GM12878 (cell line): ENCODE results near the gene TM9SF4. TPM values are rescaled to one million over a fixed set of nuclear protein-coding genes. Genes with fewer than 3 reads are reported as not detected.

Experiments used
- ATAC-seq: fragments of 200-7000 bp; cut with Tn5 transposase; 3 replicates; pipeline ENCODE4 v1.9.1; 2020; ENCODE audit warnings: mild to moderate bottlenecking, moderate library complexity
- BruUV-seq: library from RNA; stranded (reverse); fragments of 400-500 nt; replicated peaks from 2 replicates; lab custom pipeline; 2021; lab: Mats Ljungman, UMichigan
- CTCF ChIA-PET: fragments of 300-600 bp; sonication (Branson Sonifier 250); formaldehyde crosslinking; extraction: SDS; loops from one replicate; lab custom pipeline; 2021; ENCODE audit warnings: inconsistent platforms; lab: Yijun Ruan, JAX
- POLR2A ChIA-PET: fragments of 350-600 bp; formaldehyde crosslinking; extraction: SDS; loops from one replicate; lab custom pipeline; 2021; ENCODE audit warnings: inconsistent platforms; lab: Charles Lee
- RAD21 ChIA-PET: fragments of 300-600 bp; sonication (Branson Sonifier 250); formaldehyde crosslinking; loops from one replicate; lab custom pipeline; 2023; ENCODE audit warnings: antibody characterized with exemption; ENCODE audit not compliant: unreplicated experiment; lab: Charles Lee
- SMC1A ChIA-PET: fragments of 300-600 bp; sonication (Branson Sonifier 250); formaldehyde crosslinking; loops from one replicate; lab custom pipeline; 2023; ENCODE audit not compliant: unreplicated experiment, uncharacterized antibody; lab: Charles Lee
- DNase-seq: peaks from one replicate; pipeline ENCODE4 v3.0.0-alpha.2; 2011; ENCODE audit warnings: low read depth, low spot score
- FAIRE-seq: peaks from 3 replicates; lab custom pipeline; 2011; peaks lifted over from hg19 to GRCh38; lab: Jason Lieb, UNC
- H2AFZ ChIP-seq: 2 replicates; pipeline ENCODE4 v1.6.0; 2011; ENCODE audit warnings: low read depth, low read length, control low read depth; ENCODE audit not compliant: control insufficient read depth
- H3K27ac ChIP-seq: 2 replicates; pipeline ENCODE4 v1.5.1; 2011; ENCODE audit warnings: control low read depth; ENCODE audit not compliant: control insufficient read depth, insufficient read depth
- H3K27me3 ChIP-seq, 2 experiments: replicated peaks in 1 of 2; 2 replicates each; pipeline versions ENCODE4 v1.6.0 to v1.6.1; 2011; ENCODE audit warnings: low read length in 1 of 2; ENCODE audit not compliant: control insufficient read depth in 2 of 2, insufficient read depth in 2 of 2
- H3K36me3 ChIP-seq, 2 experiments: 2 replicates each; pipeline ENCODE4 v1.5.1; 2011; ENCODE audit warnings: low read length in 1 of 2; ENCODE audit not compliant: control insufficient read depth in 2 of 2, insufficient read depth in 2 of 2
- H3K4me1 ChIP-seq: 2 replicates; pipeline ENCODE4 v1.6.1; 2011; ENCODE audit warnings: mild to moderate bottlenecking, low read length, moderate library complexity, mixed read lengths; ENCODE audit not compliant: control insufficient read depth, insufficient read depth
- H3K4me2 ChIP-seq: 2 replicates; pipeline ENCODE4 v1.6.0; 2011; ENCODE audit warnings: control low read depth; ENCODE audit not compliant: control insufficient read depth, insufficient read depth
- H3K4me3 ChIP-seq: fragments of 200-600 bp; sonication (generic); 2 replicates; pipeline ENCODE4 v1.5.1; 2016
- H3K79me2 ChIP-seq: 2 replicates; pipeline ENCODE4 v1.6.0; 2011; ENCODE audit warnings: low read length; ENCODE audit not compliant: control insufficient read depth, insufficient read depth
- H3K9ac ChIP-seq: 2 replicates; pipeline ENCODE4 v1.8.0; 2011; ENCODE audit warnings: low read length, control low read depth, mixed read lengths; ENCODE audit not compliant: control insufficient read depth, insufficient read depth
- H3K9me3 ChIP-seq: replicated peaks from 3 replicates; pipeline ENCODE4 v1.5.1; 2011; ENCODE audit warnings: mild to moderate bottlenecking, low read length; ENCODE audit not compliant: control insufficient read depth, insufficient read depth
- H4K20me1 ChIP-seq: 2 replicates; pipeline ENCODE4 v1.6.0; 2011; ENCODE audit not compliant: control insufficient read depth, insufficient read depth
- E2F4 ChIP-seq: IDR thresholded peaks from 2 replicates; pipeline ENCODE4 v1.6.1; 2012; ENCODE audit warnings: low read depth, low read length, improper control_type of control experiment
- SIN3A ChIP-seq: IDR thresholded peaks from 2 replicates; pipeline ENCODE4 v1.6.1; 2012; ENCODE audit warnings: low read depth, low read length, improper control_type of control experiment
- ZBED1 ChIP-seq: IDR thresholded peaks from 2 replicates; pipeline ENCODE4 v1.6.1; 2016; ENCODE audit warnings: borderline replicate concordance
- WGBS: methylation state at CpG from one replicate; pipeline ENCODE4 v1.1.6; 2016; ENCODE audit warnings: low lambda C conversion rate; ENCODE audit not compliant: insufficient replicate concordance, insufficient coverage; ENCODE audit errors: missing lambda C conversion rate; 5-methylcytosine and 5-hydroxymethylcytosine counted together
- in situ Hi-C: fragments of 300-500 bp; cut with MboI; formaldehyde crosslinking; loops from 9 replicates; pipeline ENCODE4 v1.14.3; 2018; ENCODE audit warnings: mixed read lengths
- intact Hi-C: fragments of 100-400 bp; cut with micrococcal nuclease; formaldehyde crosslinking; loops from one replicate; pipeline ENCODE4 v1.14.2; 2022; ENCODE audit not compliant: unreplicated experiment
- polyA plus RNA-seq, 11 experiments: library from polyadenylated mRNA; depleted of rRNA in 4 of 11; unstranded in 6 of 11; stranded (reverse) in 5 of 11; fragments of >200 nt; fragmentation: Nextera tagmentation in 4 of 11; fragmentation: Illumina TruSeq in 1 of 11; extraction: Ambion mirVana in 4 of 11; extraction: Trizol in 1 of 11; gene quantifications; 1 replicate in 1 of 11; 2 replicates in 10 of 11; pipeline versions ENCODE4 v1.2.1 to v1.2.3, GENCODE V29; 2011 to 2016; ENCODE audit warnings: inconsistent platforms in 2 of 11, missing spikeins in 2 of 11, low read depth in 1 of 11
- total RNA-seq, 4 experiments: library from RNA; depleted of rRNA in 3 of 4; stranded (reverse); fragments of >200 nt in 3 of 4; fragmentation: Illumina TruSeq in 1 of 4; extraction: Trizol in 1 of 4; gene quantifications; 2 replicates each; pipeline versions ENCODE4 v1.2.1 to v1.2.3, GENCODE V29; 2013 to 2021
- TF ChIP-seq, protein P1 (sequence below): fragments of 450-650 bp; formaldehyde crosslinking; IDR thresholded peaks from 2 replicates; pipeline ENCODE4 v1.4.0; 2022; ENCODE audit warnings: mild to moderate bottlenecking, moderate library complexity

The TM9SF4 gene
- total and polyA plus RNA-seq, 10 of the 15 experiments (the other 5 are each of a cell fraction or from before 2014, with no cell fraction given) = 8.5 to 47.8 (median 24.3) TPM

GRCh38 chr20:32203356-32204204 lies 94.1 kb downstream of the TM9SF4 start:
- FAIRE-seq = no peak
- intact Hi-C loops = no loop called here
- POLR2A ChIA-PET = no interaction called here
- TF ChIP-seq, protein P1, sequence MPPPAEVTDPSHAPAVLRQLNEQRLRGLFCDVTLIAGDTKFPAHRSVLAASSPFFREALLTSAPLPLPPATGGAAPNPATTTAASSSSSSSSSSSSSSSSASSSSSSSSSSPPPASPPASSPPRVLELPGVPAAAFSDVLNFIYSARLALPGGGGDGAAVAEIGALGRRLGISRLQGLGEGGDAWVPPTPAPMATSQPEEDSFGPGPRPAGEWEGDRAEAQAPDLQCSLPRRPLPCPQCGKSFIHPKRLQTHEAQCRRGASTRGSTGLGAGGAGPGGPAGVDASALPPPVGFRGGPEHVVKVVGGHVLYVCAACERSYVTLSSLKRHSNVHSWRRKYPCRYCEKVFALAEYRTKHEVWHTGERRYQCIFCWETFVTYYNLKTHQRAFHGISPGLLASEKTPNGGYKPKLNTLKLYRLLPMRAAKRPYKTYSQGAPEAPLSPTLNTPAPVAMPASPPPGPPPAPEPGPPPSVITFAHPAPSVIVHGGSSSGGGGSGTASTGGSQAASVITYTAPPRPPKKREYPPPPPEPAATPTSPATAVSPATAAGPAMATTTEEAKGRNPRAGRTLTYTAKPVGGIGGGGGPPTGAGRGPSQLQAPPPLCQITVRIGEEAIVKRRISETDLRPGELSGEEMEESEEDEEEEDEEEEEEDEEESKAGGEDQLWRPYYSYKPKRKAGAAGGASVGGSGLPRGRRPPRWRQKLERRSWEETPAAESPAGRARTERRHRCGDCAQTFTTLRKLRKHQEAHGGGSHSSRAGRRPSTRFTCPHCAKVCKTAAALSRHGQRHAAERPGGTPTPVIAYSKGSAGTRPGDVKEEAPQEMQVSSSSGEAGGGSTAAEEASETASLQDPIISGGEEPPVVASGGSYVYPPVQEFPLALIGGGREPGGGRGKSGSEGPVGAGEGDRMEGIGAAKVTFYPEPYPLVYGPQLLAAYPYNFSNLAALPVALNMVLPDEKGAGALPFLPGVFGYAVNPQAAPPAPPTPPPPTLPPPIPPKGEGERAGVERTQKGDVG = no peak
- no peak for TF ChIP-seq E2F4
- TF ChIP-seq SIN3A = no peak
- 0 out of 2 replicates have a peak, but pooled peaks have one; percentile 31 for TF ChIP-seq ZBED1
- TF ChIP-seq, all 136 proteins: peak for 1
- no peak overlapping the region for H2AFZ ChIP-seq
- ATAC-seq = no peak
- CTCF ChIA-PET = no interaction called here
- SMC1A ChIA-PET = interaction anchor here (0.8 to 1.6 kb wide), 7 partner anchors 8 to 209 kb away, joined by 3 to 5 read pairs (median 3); no protein-coding TSS in a partner anchor
- in situ Hi-C loops = no loop called here
- 0 out of 2 replicates have a peak overlapping the region, but pooled peaks have one; percentile 84 for H3K27ac ChIP-seq
- no peak for DNase-seq
- H3K4me2 ChIP-seq = peak overlapping the region; percentile 85
- peaks cover 18% of the 10 kb centered on the region for H3K4me1 ChIP-seq
- BruUV-seq = no TSS peak
- peaks cover 7 to 34% of the 10 kb centered on the region in 2 experiments for H3K36me3 ChIP-seq
- no peaks in the 10 kb centered on the region for H3K9me3 ChIP-seq
- WGBS = 68% methylated on average over 11 of the region's 11 CpGs
- H3K27me3 ChIP-seq = no peaks in the 10 kb centered on the region
- no peaks in the 10 kb centered on the region; the same call in 1 of the 2 replicates for H4K20me1 ChIP-seq
- RAD21 ChIA-PET = interaction anchor here (0.7 kb wide), 1 partner anchor 169 kb away, joined by 3 read pairs; no protein-coding TSS in a partner anchor
- H3K4me3 ChIP-seq = peak overlapping the region; percentile 77
- peaks cover 79% of the 10 kb centered on the region for H3K79me2 ChIP-seq
- no peak overlapping the region for H3K9ac ChIP-seq
